ENCODE results near the gene FLYWCH1. TPM values are rescaled to one million over a fixed set of nuclear protein-coding genes. Genes with fewer than 3 reads are reported as not detected.

Gene FLYWCH1
- total and polyA plus RNA-seq, 10 of the 15 experiments (the other 5 are each of a cell fraction or from before 2014, with no cell fraction given): 0.47 to 33.8 (median 11.2) TPM

DNA sequence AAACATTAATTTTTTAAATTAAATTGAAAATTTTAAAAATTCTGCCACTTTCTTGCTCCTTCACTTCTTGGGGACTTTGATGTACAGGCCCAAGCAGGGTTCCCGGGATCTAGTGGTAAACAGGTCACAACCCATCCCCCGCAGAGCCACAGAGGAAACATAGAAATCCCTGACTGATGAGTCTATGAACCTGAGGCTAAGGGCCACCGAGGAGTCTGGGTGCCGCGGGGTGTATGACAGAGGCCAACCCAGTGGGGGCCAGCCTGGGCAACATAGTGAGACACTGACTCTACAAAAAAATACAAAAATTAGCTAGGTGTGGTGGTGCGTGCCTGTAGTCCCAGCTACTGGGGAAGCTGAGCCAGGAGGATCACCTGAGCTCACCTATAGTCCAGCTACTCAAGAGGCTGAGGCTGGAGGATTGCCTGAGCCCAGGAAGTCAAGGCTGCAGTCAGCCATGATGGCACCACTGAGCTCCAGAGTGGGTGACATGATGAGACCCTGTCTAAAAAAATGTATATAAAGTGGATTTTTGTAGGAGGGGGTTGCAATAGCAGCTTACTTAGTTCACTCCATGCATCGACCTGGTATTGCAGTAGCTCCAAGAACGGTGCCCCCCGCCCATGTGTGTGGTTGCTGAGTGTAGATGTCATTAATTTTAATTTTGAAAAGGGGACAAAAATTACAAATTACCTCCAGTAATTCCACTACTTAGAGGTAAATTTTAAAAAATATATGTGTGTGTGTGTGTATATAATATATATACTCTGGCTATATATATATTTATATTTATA is 9.2 kb upstream of the FLYWCH1 start:
- H3K27me3 ChIP-seq (replicated peaks in 1 of 2; ENCODE audit: control insufficient read depth in 2 of 2, insufficient read depth in 2 of 2, low read length in 1 of 2): no peaks in the 10 kb centered on the region
- RAD21 ChIA-PET (ENCODE audit: unreplicated experiment): interaction anchor here (1.6 kb wide), 1 partner anchor 19 kb away, joined by 7 read pairs; the partner anchor contains the start of gene FLYWCH2
- H3K36me3 ChIP-seq (ENCODE audit: control insufficient read depth in 2 of 2, insufficient read depth in 2 of 2, low read length in 1 of 2): no peaks in the 10 kb centered on the region
- H3K4me2 ChIP-seq (ENCODE audit: control insufficient read depth, insufficient read depth): no peak overlapping the region
- FAIRE-seq (no peak), DNase-seq (ENCODE audit: low read depth, low spot score) (no peak), ATAC-seq (no peak)
- H4K20me1 ChIP-seq (ENCODE audit: control insufficient read depth, insufficient read depth): no peaks in the 10 kb centered on the region
- peaks cover 6% of the 10 kb centered on the region for H3K4me1 ChIP-seq (ENCODE audit: control insufficient read depth, insufficient read depth, low read length)
- WGBS (ENCODE audit: insufficient coverage, insufficient replicate concordance, low lambda C conversion rate, missing lambda C conversion rate): 94% methylated on average over 9 of the region's 9 CpGs
- no TSS peak for BruUV-seq (replicated peaks)
- in situ Hi-C loops (cut with MboI) (no loop called here), intact Hi-C loops (cut with micrococcal nuclease; ENCODE audit: unreplicated experiment) (no loop called here)
- no peak overlapping the region for H3K27ac ChIP-seq (ENCODE audit: control insufficient read depth, insufficient read depth)
- CTCF ChIA-PET: interaction anchor here (0.7 to 2.3 kb wide), 6 partner anchors 14 to 34 kb away, joined by 3 to 8 read pairs (median 4); partner anchors contain the start of gene FLYWCH2
- H3K79me2 ChIP-seq (ENCODE audit: control insufficient read depth, insufficient read depth, low read length): no peaks in the 10 kb centered on the region
- H3K9me3 ChIP-seq (replicated peaks; ENCODE audit: control insufficient read depth, insufficient read depth, low read length): no peaks in the 10 kb centered on the region
- H2AFZ ChIP-seq (ENCODE audit: control insufficient read depth, low read depth, low read length): no peak overlapping the region
- SMC1A ChIA-PET (ENCODE audit: uncharacterized antibody, unreplicated experiment): interaction anchor here (1.0 to 1.2 kb wide), 3 partner anchors 11 to 30 kb away, joined by 3 to 4 read pairs (median 4); no protein-coding TSS in a partner anchor
- H3K4me3 ChIP-seq: no peak overlapping the region
- no peak overlapping the region for H3K9ac ChIP-seq (ENCODE audit: control insufficient read depth, insufficient read depth, low read length)
- POLR2A ChIA-PET: interaction anchor here (0.7 kb wide), 1 partner anchor 20 kb away, joined by 3 read pairs; the partner anchor contains the start of gene FLYWCH2
- TF ChIP-seq ZZZ3 (IDR thresholded peaks at IDR 0.05; ENCODE audit: control insufficient read depth, insufficient read length, low read depth) (no peak), BCL11A (IDR thresholded peaks at IDR 0.05; ENCODE audit: low read depth, low read length) (no peak), STAT3 (IDR thresholded peaks at IDR 0.05; ENCODE audit: low read depth, low read length) (no peak), ATF3 (IDR thresholded peaks at IDR 0.05; ENCODE audit: borderline replicate concordance, extremely low read depth, low read depth, low read length) (no peak), SPI1 (IDR thresholded peaks at IDR 0.05; ENCODE audit: borderline replicate concordance, insufficient read depth, low read depth, low read length) (no peak), ZBED1 (IDR thresholded peaks at IDR 0.05; ENCODE audit: borderline replicate concordance) (no peak), TCF3 (IDR thresholded peaks at IDR 0.05; ENCODE audit: borderline replicate concordance, insufficient read depth, low read depth, low read length) (no peak), HSF1 (IDR thresholded peaks at IDR 0.05; ENCODE audit: low read depth, low read length) (no peak), SRF (IDR thresholded peaks at IDR 0.05; ENCODE audit: low read depth in 2 of 2, low read length in 2 of 2) (no peak), SMARCA5 (IDR thresholded peaks at IDR 0.05) (no peak), RBBP5 (conservative IDR thresholded peaks at IDR 0.05) (no peak), FOS (IDR thresholded peaks at IDR 0.05; ENCODE audit: borderline replicate concordance, extremely low read depth, insufficient read length) (no peak), ASH2L (IDR thresholded peaks at IDR 0.05; ENCODE audit: borderline replicate concordance, low read depth) (no peak), CHD4 (IDR thresholded peaks at IDR 0.05) (no peak), BRCA1 (IDR thresholded peaks at IDR 0.05; ENCODE audit: low read depth, low read length) (no peak)
- TF ChIP-seq, protein P1, sequence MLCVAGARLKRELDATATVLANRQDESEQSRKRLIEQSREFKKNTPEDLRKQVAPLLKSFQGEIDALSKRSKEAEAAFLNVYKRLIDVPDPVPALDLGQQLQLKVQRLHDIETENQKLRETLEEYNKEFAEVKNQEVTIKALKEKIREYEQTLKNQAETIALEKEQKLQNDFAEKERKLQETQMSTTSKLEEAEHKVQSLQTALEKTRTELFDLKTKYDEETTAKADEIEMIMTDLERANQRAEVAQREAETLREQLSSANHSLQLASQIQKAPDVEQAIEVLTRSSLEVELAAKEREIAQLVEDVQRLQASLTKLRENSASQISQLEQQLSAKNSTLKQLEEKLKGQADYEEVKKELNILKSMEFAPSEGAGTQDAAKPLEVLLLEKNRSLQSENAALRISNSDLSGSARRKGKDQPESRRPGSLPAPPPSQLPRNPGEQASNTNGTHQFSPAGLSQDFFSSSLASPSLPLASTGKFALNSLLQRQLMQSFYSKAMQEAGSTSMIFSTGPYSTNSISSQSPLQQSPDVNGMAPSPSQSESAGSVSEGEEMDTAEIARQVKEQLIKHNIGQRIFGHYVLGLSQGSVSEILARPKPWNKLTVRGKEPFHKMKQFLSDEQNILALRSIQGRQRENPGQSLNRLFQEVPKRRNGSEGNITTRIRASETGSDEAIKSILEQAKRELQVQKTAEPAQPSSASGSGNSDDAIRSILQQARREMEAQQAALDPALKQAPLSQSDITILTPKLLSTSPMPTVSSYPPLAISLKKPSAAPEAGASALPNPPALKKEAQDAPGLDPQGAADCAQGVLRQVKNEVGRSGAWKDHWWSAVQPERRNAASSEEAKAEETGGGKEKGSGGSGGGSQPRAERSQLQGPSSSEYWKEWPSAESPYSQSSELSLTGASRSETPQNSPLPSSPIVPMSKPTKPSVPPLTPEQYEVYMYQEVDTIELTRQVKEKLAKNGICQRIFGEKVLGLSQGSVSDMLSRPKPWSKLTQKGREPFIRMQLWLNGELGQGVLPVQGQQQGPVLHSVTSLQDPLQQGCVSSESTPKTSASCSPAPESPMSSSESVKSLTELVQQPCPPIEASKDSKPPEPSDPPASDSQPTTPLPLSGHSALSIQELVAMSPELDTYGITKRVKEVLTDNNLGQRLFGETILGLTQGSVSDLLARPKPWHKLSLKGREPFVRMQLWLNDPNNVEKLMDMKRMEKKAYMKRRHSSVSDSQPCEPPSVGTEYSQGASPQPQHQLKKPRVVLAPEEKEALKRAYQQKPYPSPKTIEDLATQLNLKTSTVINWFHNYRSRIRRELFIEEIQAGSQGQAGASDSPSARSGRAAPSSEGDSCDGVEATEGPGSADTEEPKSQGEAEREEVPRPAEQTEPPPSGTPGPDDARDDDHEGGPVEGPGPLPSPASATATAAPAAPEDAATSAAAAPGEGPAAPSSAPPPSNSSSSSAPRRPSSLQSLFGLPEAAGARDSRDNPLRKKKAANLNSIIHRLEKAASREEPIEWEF (IDR thresholded peaks at IDR 0.05; ENCODE audit: insufficient replicate concordance, low read depth, low read length): no peak
- TF ChIP-seq, protein P2, sequence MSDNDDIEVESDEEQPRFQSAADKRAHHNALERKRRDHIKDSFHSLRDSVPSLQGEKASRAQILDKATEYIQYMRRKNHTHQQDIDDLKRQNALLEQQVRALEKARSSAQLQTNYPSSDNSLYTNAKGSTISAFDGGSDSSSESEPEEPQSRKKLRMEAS (IDR thresholded peaks at IDR 0.05; ENCODE audit: low read depth, low read length): no peak
